Spleen (tissue), 7 donors: Measurements from ENCODE around the gene TRAPPC6A.

Experiments
- CTCF ChIP-seq, 11 experiments: fragments of 200-600 bp in 7 of 11; fragments of 450-650 bp in 4 of 11; sonication (generic) in 4 of 11; IDR thresholded peaks in 8 of 11; conservative IDR thresholded peaks in 3 of 11; 1 replicate in 7 of 11; 2 replicates in 4 of 11; pipeline versions ENCODE4 v1.4.0 to v1.8.0; 2016 to 2021; ENCODE audit warnings: antibody characterized with exemption in 11 of 11, inconsistent platforms in 4 of 11, mild to moderate bottlenecking in 1 of 11
- POLR2AphosphoS5 ChIP-seq, 3 donors: sonication (generic); formaldehyde crosslinking; IDR thresholded peaks; one replicate each; pipeline ENCODE4 v1.5.1; 2017; ENCODE audit warnings: antibody characterized with exemption in 3 of 3
- donor health status: DM: no; HTN: no; CAD: no; lungs with moderate emphysema.
- donor health status: DM: no; HTN: no; CAD: no.
- donor health status: DM: no; HTN: no; CAD: no.

- TF ChIP-seq CTCF (IDR thresholded peaks at IDR 0.05 in 8 of 11, conservative IDR thresholded peaks at IDR 0.05 in 3 of 11) (peak in 1 of 11 experiments; percentile 10), POLR2AphosphoS5 (IDR thresholded peaks at IDR 0.05) (peak in 2 of 3 donors; percentile 53 to 60)
Observed at GRCh38 chr19:45164577-45165335, 13.3 kb downstream of the TRAPPC6A start.
